Stomach smooth muscle (tissue), 2 donors: ENCODE measurements around the gene CAPZA1.

Experiments used
- H3K27ac ChIP-seq: one replicate; pipeline ENCODE4 v1.7.0; 2013; ENCODE audit warnings: mild to moderate bottlenecking, low read length, inconsistent platforms
- H3K27me3 ChIP-seq, 2 donors: one replicate each; pipeline ENCODE4 v1.7.0; 2013; ENCODE audit warnings: low read length in 2 of 2; ENCODE audit not compliant: insufficient read depth in 2 of 2, control insufficient read depth in 1 of 2
- H3K36me3 ChIP-seq, 2 donors: one replicate each; pipeline ENCODE4 v1.7.0; 2013; ENCODE audit warnings: low read length in 2 of 2; ENCODE audit not compliant: control insufficient read depth in 2 of 2, insufficient read depth in 2 of 2
- H3K4me1 ChIP-seq: one replicate; pipeline ENCODE4 v1.7.0; 2013; ENCODE audit warnings: low read length; ENCODE audit not compliant: control insufficient read depth, insufficient read depth
- H3K4me3 ChIP-seq, 2 donors: one replicate each; pipeline ENCODE4 v1.7.0; 2013; ENCODE audit warnings: low read length in 2 of 2
- H3K9ac ChIP-seq, 2 donors: one replicate each; pipeline ENCODE4 v1.7.0; 2013; ENCODE audit warnings: low read length in 2 of 2, mild to moderate bottlenecking in 1 of 2
- H3K9me3 ChIP-seq, 2 donors: one replicate each; pipeline ENCODE4 v1.7.0; 2013; ENCODE audit warnings: low read length in 2 of 2; ENCODE audit not compliant: control insufficient read depth in 2 of 2
- donor health status: healthy.
- donor health status: Pancreatic carcinoma.

The CAPZA1 gene

DNA sequence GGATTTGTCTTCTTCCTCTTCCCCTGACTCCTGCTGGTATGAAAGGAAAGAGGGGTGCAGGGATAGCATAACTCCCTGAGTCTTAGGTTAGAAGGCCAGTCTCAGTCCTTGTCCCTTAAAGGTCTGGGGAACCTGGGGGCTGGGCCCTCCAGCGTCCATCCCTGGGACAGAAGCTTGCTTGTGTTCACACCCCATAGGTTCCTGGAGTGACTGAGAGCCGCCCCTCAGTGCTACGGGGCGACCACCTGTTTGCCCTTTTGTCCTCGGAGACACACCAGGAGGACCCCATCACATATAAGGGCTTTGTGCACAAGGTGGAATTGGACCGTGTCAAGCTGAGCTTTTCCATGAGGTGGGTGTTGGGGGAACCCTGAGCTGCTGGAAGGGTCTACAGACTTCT, 74.2 kb downstream of the CAPZA1 start:
- no peak overlapping the region for H3K27ac ChIP-seq
- no peak overlapping the region for H3K9ac ChIP-seq
- peaks cover 12% of the 10 kb centered on the region for H3K4me1 ChIP-seq
- no peaks in the 10 kb centered on the region for H3K27me3 ChIP-seq
- no peak overlapping the region for H3K4me3 ChIP-seq
- no peaks in the 10 kb centered on the region for H3K9me3 ChIP-seq
- peaks cover 49 to 65% of the 10 kb centered on the region in 2 donors for H3K36me3 ChIP-seq

DNA sequence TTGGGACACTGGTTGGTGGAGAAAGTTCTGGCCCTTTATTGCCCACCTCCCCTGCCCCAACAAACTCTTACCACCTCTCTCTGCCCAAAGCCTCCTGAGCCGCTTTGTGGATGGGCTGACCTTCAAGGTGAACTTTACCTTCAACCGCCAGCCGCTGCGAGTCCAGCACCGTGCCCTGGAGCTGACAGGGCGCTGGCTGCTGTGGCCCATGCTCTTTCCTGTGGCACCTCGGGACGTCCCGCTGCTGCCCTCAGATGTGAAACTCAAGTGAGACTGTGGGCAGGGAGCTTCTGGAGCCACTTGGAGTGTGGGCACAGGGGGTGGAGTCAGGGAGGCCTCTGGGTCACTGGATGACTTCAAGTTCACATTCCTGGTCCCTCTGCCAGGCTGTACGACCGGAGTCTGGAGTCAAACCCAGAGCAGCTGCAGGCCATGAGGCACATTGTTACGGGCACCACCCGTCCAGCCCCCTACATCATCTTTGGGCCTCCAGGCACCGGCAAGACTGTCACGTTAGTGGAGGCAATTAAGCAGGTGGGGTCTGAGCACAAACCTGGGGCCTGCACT, 74.8 kb downstream of the CAPZA1 start:
- H3K4me1 ChIP-seq: peaks cover 18% of the 10 kb centered on the region
- no peak overlapping the region for H3K4me3 ChIP-seq
- no peak overlapping the region for H3K27ac ChIP-seq
- peaks cover 50 to 63% of the 10 kb centered on the region in 2 donors for H3K36me3 ChIP-seq
- no peaks in the 10 kb centered on the region for H3K27me3 ChIP-seq
- no peaks in the 10 kb centered on the region for H3K9me3 ChIP-seq
- H3K9ac ChIP-seq: no peak overlapping the region

DNA sequence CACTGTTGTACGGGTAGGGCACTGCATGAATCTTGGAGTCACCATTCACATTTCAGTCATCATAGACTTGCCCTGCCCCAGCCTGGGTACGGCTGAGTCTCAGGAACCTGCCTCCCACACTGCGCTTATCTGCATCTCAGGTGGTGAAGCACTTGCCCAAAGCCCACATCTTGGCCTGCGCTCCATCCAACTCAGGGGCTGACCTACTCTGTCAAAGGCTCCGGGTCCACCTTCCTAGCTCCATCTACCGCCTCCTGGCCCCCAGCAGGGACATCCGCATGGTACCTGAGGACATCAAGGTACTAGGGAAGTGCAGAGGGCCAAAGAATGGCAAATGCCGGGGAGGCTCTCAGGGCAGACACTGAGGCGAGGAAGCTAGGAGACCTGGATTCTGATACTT, 75.6 kb downstream of the CAPZA1 start:
- Histone ChIP-seq H3K9ac (no peak overlapping the region), H3K27ac (no peak overlapping the region), H3K9me3 (no peaks in the 10 kb centered on the region), H3K4me1 (peaks cover 26% of the 10 kb centered on the region), H3K27me3 (no peaks in the 10 kb centered on the region), H3K36me3 (peaks cover 52 to 63% of the 10 kb centered on the region in 2 donors), H3K4me3 (no peak overlapping the region)

DNA sequence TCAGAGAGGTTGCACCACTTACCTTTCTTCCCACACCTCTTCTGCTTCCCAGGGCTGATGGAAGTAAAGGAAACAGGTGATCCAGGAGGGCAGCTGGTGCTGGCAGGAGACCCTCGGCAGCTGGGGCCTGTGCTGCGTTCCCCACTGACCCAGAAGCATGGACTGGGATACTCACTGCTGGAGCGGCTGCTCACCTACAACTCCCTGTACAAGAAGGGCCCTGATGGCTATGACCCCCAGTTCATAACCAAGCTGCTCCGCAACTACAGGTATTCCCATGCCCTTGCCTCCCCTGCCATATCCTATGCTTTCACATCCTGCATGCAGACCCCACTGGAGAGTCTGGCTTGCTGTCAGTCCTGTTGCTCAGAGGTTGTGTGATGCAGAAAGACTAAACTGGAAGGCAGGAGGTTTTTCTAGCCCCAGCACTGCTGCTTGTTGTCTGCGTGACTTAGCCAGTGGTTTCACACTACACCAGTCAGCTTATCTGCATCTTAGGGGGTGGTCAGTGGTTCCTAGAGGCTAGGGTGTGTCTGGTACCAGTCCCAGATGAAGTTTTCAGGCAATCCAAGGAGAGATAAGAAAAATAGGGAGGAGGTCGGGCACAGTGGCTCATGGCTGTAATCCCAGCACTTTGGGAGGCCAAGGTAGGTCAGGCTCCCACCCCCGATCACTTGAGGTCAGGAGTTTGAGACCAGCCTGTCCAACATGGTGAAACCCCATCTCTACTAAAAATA, 77.1 kb downstream of the CAPZA1 start:
- Histone ChIP-seq H3K27ac (no peak overlapping the region), H3K4me1 (peaks cover 41% of the 10 kb centered on the region), H3K27me3 (no peaks in the 10 kb centered on the region), H3K4me3 (no peak overlapping the region), H3K9me3 (no peaks in the 10 kb centered on the region), H3K36me3 (peaks cover 42 to 60% of the 10 kb centered on the region in 2 donors), H3K9ac (no peak overlapping the region)

DNA sequence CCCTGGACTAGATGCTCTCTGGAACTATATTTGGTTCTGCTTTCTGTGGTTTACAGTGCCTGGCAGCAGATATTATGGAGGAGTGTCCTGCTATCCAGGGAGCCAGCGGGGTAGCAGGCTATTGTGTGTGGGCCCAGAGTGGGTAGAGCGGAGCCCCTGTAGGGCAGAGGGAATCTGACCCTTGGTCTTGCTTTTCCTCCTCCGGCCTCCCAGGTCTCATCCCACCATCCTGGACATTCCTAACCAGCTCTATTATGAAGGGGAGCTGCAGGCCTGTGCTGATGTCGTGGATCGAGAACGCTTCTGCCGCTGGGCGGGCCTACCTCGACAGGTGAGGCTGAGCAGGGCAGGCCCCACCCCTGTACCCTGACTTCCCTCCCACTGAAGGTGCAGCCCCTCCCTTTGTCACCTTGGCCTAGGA, 78.2 kb downstream of the CAPZA1 start:
- Histone ChIP-seq H3K9ac (no peak overlapping the region), H3K4me1 (peaks cover 47% of the 10 kb centered on the region), H3K27ac (peak overlapping the region; percentile 86), H3K27me3 (no peaks in the 10 kb centered on the region), H3K9me3 (no peaks in the 10 kb centered on the region), H3K36me3 (peaks cover 47 to 56% of the 10 kb centered on the region in 2 donors), H3K4me3 (no peak overlapping the region)

DNA sequence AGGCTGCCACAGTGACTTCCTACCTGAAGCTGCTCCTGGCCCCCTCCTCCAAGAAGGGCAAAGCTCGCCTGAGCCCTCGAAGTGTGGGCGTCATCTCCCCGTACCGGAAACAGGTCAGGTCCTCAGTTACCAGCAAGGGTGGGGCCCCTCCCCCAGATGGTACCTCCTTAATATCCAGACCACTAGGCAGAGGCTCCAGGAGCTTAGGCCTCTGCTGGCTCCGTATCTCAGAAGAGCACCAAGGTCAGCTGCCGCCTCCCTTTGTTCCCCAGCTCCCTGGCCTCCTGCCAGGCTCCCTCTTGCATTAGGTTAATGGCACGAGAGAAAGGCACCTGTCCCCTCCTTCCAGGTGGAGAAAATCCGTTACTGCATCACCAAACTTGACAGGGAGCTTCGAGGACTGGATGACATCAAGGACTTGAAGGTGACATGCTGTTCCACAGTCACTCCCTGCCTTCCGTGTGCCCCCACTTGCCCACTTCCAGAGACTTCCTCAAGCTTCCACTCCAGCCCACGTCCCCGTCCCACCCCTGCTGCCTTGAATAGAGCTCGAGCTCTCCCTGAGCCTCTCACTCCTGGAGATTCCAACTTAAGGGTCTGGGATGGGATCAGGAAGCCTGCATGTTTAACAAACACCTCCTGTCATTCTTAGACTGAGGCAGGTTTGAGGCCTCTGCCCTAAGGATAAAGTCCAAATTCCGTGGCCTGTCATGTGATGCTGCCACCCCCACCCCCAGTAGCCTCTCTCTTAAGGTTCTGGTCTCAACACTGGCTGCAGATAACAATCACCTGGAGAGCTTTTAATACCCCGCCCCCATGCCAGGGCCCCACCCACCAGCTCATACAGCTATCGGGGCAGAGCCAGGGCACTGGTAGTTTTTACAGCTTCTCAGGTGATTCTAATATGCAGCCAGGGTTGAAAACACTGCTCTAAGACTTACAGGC, 79.0 kb downstream of the CAPZA1 start:
- Histone ChIP-seq H3K9ac (no peak overlapping the region), H3K4me3 (no peak overlapping the region), H3K27ac (peak overlapping the region; percentile 86), H3K36me3 (peaks cover 45 to 56% of the 10 kb centered on the region in 2 donors), H3K4me1 (peaks cover 54% of the 10 kb centered on the region), H3K9me3 (no peaks in the 10 kb centered on the region), H3K27me3 (no peaks in the 10 kb centered on the region)

DNA sequence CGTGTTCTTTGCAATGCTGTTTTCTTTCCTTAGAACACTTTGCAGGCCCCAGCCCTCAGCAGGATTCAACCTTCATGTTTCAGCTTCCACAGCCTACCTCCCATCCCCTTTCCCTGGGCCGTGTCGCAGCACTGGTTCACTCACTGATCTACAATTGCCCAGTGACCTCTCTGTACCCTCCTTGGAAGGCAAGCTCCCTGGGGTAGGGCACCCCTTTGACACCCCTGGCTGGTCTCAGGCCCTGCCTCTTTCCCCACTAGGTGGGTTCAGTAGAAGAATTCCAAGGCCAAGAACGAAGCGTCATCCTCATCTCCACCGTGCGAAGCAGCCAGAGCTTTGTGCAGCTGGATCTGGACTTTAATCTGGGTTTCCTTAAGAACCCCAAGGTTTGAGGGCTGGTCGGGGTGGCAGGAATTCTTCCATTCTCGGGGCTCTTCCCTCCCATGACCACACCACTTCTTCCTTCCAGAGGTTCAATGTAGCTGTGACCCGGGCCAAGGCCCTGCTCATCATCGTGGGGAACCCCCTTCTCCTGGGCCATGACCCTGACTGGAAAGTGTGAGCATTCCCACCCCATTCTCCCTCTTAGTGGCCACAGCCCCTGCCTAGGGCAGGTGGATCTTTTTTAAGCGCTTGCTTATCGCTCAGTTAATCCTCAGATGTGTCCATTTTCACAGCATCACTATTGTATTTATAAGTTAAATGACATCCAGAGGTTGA, 80.0 kb downstream of the CAPZA1 start:
- peaks cover 63% of the 10 kb centered on the region for H3K4me1 ChIP-seq
- peak overlapping the region; percentile 56 to 68 for H3K9ac ChIP-seq
- peaks cover 38 to 49% of the 10 kb centered on the region in 2 donors for H3K36me3 ChIP-seq
- peak overlapping the region in 1 of 2 donors; percentile 35 for H3K4me3 ChIP-seq
- peak overlapping the region; percentile 86 for H3K27ac ChIP-seq
- no peaks in the 10 kb centered on the region for H3K9me3 ChIP-seq
- no peaks in the 10 kb centered on the region for H3K27me3 ChIP-seq

DNA sequence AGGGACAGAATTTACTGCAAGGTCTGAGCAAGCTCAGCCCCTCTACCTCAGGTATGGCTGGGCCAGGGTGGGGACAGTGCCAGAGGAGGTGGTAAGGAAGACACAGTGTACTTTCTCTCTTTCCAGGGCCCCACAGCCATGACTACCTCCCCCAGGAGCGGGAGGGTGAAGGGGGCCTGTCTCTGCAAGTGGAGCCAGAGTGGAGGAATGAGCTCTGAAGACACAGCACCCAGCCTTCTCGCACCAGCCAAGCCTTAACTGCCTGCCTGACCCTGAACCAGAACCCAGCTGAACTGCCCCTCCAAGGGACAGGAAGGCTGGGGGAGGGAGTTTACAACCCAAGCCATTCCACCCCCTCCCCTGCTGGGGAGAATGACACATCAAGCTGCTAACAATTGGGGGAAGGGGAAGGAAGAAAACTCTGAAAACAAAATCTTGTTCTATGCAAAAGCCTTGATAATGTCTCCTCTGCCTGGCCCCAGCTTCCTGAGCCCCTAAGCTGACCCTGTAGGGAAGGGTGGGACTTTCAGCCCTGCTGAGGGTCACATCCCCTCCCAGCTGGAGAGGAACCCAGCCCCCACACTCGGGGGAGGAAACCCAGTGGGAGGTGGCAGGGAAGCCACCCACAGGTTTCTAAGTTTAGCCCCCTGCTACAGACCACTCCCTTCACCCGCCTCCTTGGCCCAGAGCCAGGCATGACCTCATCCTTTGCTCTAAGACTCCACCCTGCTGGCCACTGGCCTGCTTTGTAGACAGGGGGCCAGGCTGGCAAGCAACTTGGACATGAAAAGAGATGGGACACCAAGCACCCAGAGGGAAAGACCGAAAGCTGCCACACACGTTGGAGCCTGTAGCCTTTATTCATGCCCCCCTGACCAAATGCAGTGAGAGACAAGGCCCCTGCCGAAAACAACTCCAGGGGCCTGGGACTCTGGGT, 80.9 kb downstream of the CAPZA1 start:
- no peaks in the 10 kb centered on the region for H3K9me3 ChIP-seq
- H3K36me3 ChIP-seq: peaks cover 30 to 40% of the 10 kb centered on the region in 2 donors
- H3K9ac ChIP-seq: peak overlapping the region; percentile 56 to 68
- H3K27me3 ChIP-seq: no peaks in the 10 kb centered on the region
- peak overlapping the region; percentile 2 to 52 for H3K4me3 ChIP-seq
- peaks cover 73% of the 10 kb centered on the region for H3K4me1 ChIP-seq
- H3K27ac ChIP-seq: peak overlapping the region; percentile 86

DNA sequence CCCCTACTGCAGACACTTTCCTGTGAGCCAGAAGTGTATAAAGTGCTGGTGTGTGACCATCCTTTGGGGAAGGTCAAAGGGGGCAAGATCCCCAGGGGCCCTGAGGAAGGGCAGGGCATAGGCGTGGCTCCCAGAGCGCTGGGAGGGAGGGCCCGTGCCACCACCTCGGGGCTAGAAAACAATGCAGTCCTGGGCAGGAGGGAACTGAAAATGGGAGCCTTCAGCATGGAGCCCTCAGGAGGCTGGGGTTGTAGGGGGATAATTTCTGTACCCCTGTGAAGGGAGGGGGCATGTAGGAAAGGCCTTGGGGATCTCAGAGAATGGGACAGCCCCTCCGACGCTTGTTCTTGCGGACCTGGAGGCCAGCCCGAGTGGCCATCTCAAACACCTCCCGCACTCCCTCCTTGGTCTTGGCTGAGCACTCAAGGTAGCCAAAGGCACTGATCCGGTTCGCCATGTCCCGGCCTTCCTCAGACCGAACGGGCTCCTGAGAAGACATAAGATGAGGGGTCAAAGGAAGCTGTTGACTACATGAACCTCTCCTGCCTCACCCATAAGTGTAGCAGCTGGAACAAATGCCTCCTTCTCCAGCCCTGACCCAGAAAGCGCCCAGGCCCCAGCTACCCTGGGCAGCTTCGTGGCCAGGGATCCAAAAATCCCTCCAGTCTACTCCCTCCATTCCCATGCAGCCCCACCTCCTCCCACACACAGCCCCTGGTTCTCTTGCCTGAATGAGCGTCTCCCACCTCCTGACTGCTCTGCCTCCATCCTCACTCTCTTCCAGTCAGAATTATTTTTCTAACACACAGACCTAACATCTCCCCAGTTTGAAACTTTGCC, 81.8 kb downstream of the CAPZA1 start:
- H3K4me3 ChIP-seq: peak overlapping the region; percentile 2 to 40
- H3K9ac ChIP-seq: peak overlapping the region; percentile 17 to 42
- no peaks in the 10 kb centered on the region for H3K9me3 ChIP-seq
- H3K36me3 ChIP-seq: peaks cover 26 to 36% of the 10 kb centered on the region in 2 donors
- peak overlapping the region; percentile 86 for H3K27ac ChIP-seq
- H3K27me3 ChIP-seq: no peaks in the 10 kb centered on the region
- peaks cover 79% of the 10 kb centered on the region for H3K4me1 ChIP-seq
